Keratinocyte (primary cell): ENCODE measurements around the gene TLK1.

Experiments
- CTCF ChIP-seq, 3 experiments: IDR thresholded peaks in 1 of 3; conservative IDR thresholded peaks in 1 of 3; optimal IDR thresholded peaks in 1 of 3; 2 replicates in 2 of 3; 3 replicates in 1 of 3; pipeline versions ENCODE3 to v1.5.1; 2011; ENCODE audit warnings: low read length in 3 of 3, mild to moderate bottlenecking in 3 of 3, moderate library complexity in 2 of 3, control low read depth in 1 of 3, inconsistent platforms in 1 of 3; ENCODE audit not compliant: insufficient read depth in 2 of 3; ENCODE audit errors: extremely low read depth in 1 of 3
- EZH2 ChIP-seq: IDR thresholded peaks from one replicate; pipeline ENCODE4 v1.6.1; 2012; ENCODE audit warnings: inconsistent platforms, mild to moderate bottlenecking, low read length, moderate library complexity

GRCh38 chr2:171086352-171087290, 74.1 kb downstream of the TLK1 start:
- TF ChIP-seq CTCF (optimal IDR thresholded peaks at IDR 0.05 in 1 of 3, IDR thresholded peaks at IDR 0.05 in 1 of 3, conservative IDR thresholded peaks at IDR 0.05 in 1 of 3; ENCODE audit: extremely low read depth in 1 of 3, insufficient read depth in 2 of 3, low read length in 3 of 3) (peak; percentile 60 to 65 (median 64)), EZH2 (no peak)
